ENCODE results near the gene CYBC1. TPM values are rescaled to one million over a fixed set of nuclear protein-coding genes. Genes with fewer than 3 reads are reported as not detected.

The CYBC1 gene
- total RNA-seq, 1 experiment from 2014 or later, result 95.4 TPM

GRCh38 chr17:82429824-82430223 lies 20.7 kb downstream of the CYBC1 start:
- Histone ChIP-seq H3K4me1 (ENCODE audit: control insufficient read depth in 1 of 2, insufficient read depth in 2 of 2, low read length in 2 of 2) (no peaks in the 10 kb centered on the region), H3K4me2 (ENCODE audit: low read length) (no peak overlapping the region), H3K27ac (ENCODE audit: low read depth, low read length) (no peak overlapping the region), H3K4me3 (replicated peaks in 1 of 2; ENCODE audit: low read depth in 1 of 2, low read length in 2 of 2) (no peak overlapping the region), H3K9me2 (ENCODE audit: insufficient read depth) (no peaks in the 10 kb centered on the region), H3K36me3 (ENCODE audit: control insufficient read depth in 1 of 2, insufficient read depth in 2 of 2, low read length in 2 of 2) (0 out of 4 replicates have a peak, but pooled peaks cover 0 to 2% of the 10 kb centered on the region in 2 experiments), H4K20me1 (ENCODE audit: insufficient read depth) (no peaks in the 10 kb centered on the region), H3K79me2 (ENCODE audit: insufficient read depth, low read length) (no peaks in the 10 kb centered on the region), H3K9ac (ENCODE audit: low read length) (no peak overlapping the region), H2AFZ (ENCODE audit: low read depth, low read length, poor library complexity, severe bottlenecking) (no peak overlapping the region), H3K9me3 (ENCODE audit: control insufficient read depth in 1 of 2, insufficient read depth in 1 of 2, low read depth in 1 of 2, low read length in 2 of 2) (no peaks in the 10 kb centered on the region), H3K27me3 (ENCODE audit: insufficient read depth, low read length) (no peaks in the 10 kb centered on the region)
- POLR2A ChIA-PET, result no interaction called here
- TF ChIP-seq EZH2phosphoT487 (IDR thresholded peaks at IDR 0.05; ENCODE audit: borderline replicate concordance), result no peak
- no peak for TF ChIP-seq EGR1 (IDR thresholded peaks at IDR 0.05; ENCODE audit: low read depth)
- no peak for TF ChIP-seq FOSL1 (IDR thresholded peaks at IDR 0.05; ENCODE audit: low read depth)
- no peak for TF ChIP-seq SIN3A (IDR thresholded peaks at IDR 0.05; ENCODE audit: low read depth)
- no peak for TF ChIP-seq CEBPB (IDR thresholded peaks at IDR 0.05; ENCODE audit: low read depth)
- TF ChIP-seq REST (IDR thresholded peaks at IDR 0.05; ENCODE audit: low read depth), result no peak
- RAD21 ChIA-PET (ENCODE audit: low non-redundant PET in 1 of 2, low total read pairs in 2 of 2, uncharacterized antibody in 2 of 2, unreplicated experiment in 2 of 2), result no interaction called here
- ATAC-seq (no peak), DNase-seq (ENCODE audit: low read depth, low spot score) (no peak)
- intact Hi-C loops (cut with micrococcal nuclease), result no loop called here
- CTCF ChIA-PET, result no interaction called here
- BruUV-seq (replicated peaks), result no TSS peak

GRCh38 chr17:82428546-82428945 lies 22.0 kb downstream of the CYBC1 start:
- no peak for ATAC-seq
- Histone ChIP-seq H3K27me3 (ENCODE audit: insufficient read depth, low read length) (no peaks in the 10 kb centered on the region), H4K20me1 (ENCODE audit: insufficient read depth) (no peaks in the 10 kb centered on the region), H3K4me2 (ENCODE audit: low read length) (no peak overlapping the region), H3K9me2 (ENCODE audit: insufficient read depth) (no peaks in the 10 kb centered on the region), H3K9me3 (ENCODE audit: control insufficient read depth in 1 of 2, insufficient read depth in 1 of 2, low read depth in 1 of 2, low read length in 2 of 2) (no peaks in the 10 kb centered on the region), H3K9ac (ENCODE audit: low read length) (no peak overlapping the region), H3K27ac (ENCODE audit: low read depth, low read length) (no peak overlapping the region), H3K36me3 (ENCODE audit: control insufficient read depth in 1 of 2, insufficient read depth in 2 of 2, low read length in 2 of 2) (no peaks in the 10 kb centered on the region), H2AFZ (ENCODE audit: low read depth, low read length, poor library complexity, severe bottlenecking) (no peak overlapping the region), H3K4me3 (replicated peaks in 1 of 2; ENCODE audit: low read depth in 1 of 2, low read length in 2 of 2) (no peak overlapping the region), H3K79me2 (ENCODE audit: insufficient read depth, low read length) (no peaks in the 10 kb centered on the region), H3K4me1 (ENCODE audit: control insufficient read depth in 1 of 2, insufficient read depth in 2 of 2, low read length in 2 of 2) (no peaks in the 10 kb centered on the region)
- ChIA-PET RAD21 (ENCODE audit: low non-redundant PET in 1 of 2, low total read pairs in 2 of 2, uncharacterized antibody in 2 of 2, unreplicated experiment in 2 of 2) (no interaction called here), POLR2A (no interaction called here), CTCF (interaction anchor here (0.6 kb wide), 1 partner anchor 39 kb away, joined by 3 read pairs; no protein-coding TSS in a partner anchor)
- no TSS peak for BruUV-seq (replicated peaks)
- intact Hi-C loops (cut with micrococcal nuclease), result no loop called here
- TF ChIP-seq JUND (IDR thresholded peaks at IDR 0.05) (no peak), TCF7L2 (IDR thresholded peaks at IDR 0.05; ENCODE audit: borderline replicate concordance, extremely low read depth, insufficient read depth, insufficient read length) (no peak), ELF1 (IDR thresholded peaks at IDR 0.05; ENCODE audit: borderline replicate concordance, low read depth) (no peak), ZNF274 (IDR thresholded peaks at IDR 0.05; ENCODE audit: low read depth, low read length) (no peak), POLR2A (IDR thresholded peaks at IDR 0.05; ENCODE audit: borderline replicate concordance, extremely low read depth, insufficient read depth, insufficient read length) (no peak)
- DNase-seq (ENCODE audit: low read depth, low spot score), result no peak

Data from HCT116 (cell line).